DMS53 (cell line): ENCODE data around the gene COL20A1.
"Not testable (repeated sequence)": the region's sequence is repeated elsewhere in the genome, so short reads cannot be mapped to it uniquely, and the experiment has no call there.

Source experiments
- DNase-seq: peaks from one replicate; lab custom pipeline; 2025; lab: John Stamatoyannopoulos, UW

Gene COL20A1

DNA sequence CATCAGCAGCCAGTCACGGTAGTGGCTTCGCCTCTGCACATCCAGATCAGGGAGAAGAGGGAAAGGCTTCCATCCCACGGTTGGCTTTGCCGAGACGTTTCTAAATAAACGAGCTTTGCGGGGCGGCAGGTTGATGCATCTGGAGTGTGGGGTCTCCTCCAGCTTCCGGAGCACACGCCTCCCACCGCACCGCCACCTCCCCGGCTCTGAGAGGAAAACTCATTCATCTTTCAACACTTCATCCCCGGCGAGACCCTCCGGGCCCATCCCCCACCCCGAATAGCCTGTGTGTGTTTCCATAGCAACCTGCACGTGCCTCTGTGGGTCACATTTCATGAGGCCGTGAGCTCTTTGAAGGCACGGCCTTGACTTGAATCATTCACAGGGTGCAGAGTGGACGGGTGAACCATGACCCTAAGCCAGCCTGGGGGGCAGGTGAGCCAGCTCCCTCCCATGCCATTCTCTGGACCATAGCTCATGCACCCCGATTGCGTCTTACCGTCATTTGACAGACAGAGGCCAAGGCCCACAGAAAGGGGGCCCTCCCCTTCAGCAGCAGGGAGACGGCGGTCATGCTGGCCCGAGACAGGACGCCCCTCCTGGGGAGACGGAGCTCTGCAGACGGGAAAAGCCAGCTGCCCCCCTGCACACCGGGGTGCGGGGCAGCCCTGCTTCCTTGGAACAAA, 84.4 kb downstream of the COL20A1 start:
- peak; percentile 20 for DNase-seq

DNA sequence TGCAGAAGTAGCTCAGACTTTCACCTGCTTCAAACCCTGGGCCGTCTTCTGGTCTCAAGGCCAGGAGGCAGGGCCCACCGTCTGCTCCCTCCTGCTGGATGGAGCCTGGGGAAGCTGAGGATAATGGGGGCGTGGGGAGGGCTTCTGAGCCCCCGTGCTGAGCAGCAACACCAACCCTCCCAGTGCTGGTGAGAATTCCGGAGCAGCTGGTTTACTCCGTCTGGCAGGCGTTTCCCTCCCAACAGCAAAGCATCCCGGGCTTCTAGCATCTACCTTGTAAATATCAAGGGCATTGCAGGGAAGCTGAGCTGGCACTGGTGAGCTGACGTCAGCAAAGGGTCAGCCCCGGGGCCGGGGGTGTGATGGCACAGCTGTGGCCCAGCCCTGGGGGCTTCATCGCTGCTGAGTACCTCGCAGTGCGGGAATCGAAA, 85.0 kb downstream of the COL20A1 start:
- no peak for DNase-seq

DNA sequence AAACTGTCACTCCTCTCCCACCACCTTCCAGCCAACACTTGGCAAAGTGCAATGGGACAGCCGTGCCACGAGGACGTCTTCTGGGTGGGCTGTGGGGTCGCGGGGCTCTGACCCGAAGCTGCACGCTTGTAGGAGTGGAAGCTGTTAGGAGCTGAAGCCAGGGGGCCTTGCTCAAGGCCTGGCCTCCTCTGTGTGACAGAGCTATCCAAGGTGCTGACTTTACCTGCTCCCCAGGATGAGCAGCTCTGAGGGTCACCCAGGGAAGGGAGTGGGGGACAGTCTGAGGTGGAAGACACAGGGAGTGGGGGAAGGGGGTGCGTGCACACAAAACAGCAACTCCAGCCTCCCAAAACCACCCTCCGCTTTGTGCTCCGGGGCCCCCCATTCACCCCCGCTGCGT, 85.6 kb downstream of the COL20A1 start:
- no peak for DNase-seq

DNA sequence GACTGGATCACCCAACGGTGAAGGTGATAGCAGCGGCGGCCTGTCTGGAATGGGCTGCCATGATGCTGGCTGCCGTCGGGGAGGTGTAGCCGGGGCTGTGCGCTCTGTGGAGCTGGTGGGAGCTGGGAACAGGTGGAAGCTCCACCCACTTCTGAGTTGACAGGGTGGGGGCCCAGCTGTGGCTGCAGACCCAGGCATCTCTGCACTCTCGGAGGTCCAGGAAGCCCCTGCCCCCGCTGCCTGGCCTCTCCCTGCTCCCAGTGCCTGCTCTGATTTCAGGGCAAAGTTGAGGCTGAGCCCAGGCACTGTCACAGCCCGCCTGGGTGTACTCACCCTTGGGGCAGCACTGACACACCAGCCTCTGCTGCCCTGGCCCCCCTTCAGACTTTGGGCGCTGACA, 86.3 kb downstream of the COL20A1 start:
- no peak for DNase-seq

DNA sequence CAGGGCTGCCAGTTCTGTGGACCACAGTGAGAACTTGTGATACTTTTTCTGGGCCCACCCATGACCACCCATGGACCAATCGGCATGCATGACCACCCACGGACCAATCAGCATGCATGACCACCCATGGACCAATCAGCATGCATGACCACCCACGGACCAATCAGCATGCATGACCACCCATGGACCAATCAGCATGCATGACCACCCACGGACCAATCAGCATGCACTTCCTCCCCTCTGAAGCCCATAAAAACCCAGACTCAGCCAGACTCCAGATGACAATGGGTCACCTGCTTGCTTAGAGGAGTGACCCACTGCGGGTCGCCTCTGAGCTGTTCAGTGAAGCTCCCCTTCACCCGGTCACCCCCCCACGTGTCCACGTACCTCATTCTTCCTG, 86.9 kb downstream of the COL20A1 start:
- not testable (repeated sequence) for DNase-seq

DNA sequence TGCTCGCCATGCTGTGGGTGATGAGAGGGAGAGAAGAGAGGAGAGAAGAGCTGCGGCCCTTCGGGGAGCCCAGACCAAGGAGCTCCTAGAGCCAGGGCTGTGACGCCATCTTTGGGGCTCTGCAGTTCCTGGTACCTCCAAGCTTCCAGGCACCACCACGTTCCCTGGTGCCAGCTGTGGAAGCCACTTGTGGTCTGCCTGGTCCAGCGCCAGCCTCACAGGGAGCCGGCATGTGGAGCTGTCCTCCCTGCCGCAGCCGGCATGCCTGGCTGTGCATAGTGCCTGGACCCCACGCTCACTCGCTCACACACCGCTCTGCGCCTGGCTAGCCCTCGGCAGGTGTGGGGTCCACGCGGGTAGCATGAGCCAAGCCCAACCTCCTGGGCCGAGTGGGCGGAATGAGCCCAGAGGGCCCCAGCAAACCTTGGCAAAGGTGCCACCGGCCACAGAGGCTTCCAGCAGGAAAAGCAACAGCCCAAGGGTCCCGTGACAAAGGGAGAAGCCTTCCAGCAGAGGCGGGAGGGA, 87.4 kb downstream of the COL20A1 start:
- no peak for DNase-seq

DNA sequence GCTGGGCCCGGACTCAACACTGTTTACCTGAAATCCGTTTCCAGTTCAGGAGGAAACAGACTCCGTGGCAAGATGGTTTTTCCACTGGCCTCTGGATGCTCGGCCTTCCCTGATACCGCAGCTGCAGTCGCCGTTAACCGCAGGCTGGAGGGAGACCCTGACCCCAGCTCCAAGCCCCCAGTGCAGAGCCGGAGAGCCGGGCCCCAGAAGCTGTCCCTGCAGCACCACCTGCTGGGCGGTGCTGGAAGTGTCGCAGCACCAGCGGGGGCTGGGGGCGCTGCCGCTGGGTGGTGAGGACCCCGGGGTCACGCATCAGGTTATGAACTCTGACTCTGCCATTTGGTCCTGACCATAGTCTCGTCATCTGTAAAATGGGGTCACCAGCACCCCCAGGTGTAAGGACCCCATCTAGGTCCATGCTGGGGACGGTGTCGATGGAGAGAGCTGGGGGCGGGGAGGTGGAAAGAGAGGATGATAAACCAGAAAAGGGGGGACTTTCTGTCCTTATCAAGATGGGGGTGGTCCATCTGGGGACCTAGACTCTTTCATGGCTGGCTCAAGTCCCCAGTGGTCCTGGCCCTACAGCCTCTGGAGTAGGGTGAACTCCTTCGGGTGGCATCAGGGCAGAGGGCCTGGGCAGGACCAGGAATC, 88.9 kb downstream of the COL20A1 start:
- no peak for DNase-seq

DNA sequence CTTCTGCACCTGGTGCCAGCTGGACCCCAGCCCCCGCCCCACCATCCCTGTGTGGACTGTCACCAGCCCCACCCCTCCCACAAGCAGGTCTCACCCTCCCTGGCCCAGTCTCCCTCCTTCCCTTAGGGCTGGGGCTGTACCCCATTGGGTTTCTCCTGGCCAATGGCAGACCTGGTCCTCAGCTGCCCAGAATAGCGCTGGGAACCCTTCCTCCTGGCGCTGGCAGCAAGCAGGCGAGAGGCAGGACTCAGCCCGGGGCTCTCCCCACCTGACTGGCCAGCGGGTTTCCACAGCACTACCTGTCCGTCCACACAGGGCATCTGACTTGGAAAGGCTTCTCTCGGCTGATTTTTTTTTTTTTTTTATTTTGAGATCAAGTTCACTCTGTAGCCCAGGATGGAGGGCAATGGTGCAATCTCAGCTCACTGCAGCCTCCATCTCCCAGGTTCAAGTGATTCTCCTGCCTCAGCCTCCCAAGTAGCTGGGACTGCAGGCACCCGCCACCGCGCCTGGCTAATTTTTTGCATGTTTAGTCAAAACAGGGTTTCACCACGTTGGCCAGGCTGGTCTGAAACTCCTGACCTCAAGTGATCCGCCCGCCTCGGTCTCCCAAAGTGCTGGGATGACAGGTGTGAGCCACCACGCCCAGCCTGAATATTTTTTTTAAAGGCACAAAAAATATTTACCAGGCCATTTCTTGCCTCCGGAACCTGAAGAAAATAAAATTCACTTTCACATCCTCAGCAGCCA, 89.7 kb downstream of the COL20A1 start:
- no peak for DNase-seq

DNA sequence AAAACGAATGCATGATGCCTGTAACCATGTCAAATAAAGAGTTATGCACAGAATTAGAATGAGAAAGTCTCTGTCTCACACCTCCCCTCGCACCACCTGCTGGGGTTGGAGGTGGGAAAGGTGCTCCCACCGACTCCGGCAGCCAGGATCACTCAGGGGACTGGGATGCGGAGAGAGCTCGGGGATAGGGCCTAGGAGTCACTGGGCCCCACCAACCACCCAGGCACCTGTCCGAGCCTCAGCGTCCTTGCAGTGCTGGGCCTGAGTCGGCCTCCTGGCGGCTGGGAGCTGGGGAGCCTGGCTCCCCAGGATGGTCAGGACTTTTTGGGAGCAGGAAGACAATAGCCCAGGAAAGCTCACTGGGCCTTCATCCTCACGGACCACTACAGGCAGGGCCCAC, 90.6 kb downstream of the COL20A1 start:
- DNase-seq = no peak

DNA sequence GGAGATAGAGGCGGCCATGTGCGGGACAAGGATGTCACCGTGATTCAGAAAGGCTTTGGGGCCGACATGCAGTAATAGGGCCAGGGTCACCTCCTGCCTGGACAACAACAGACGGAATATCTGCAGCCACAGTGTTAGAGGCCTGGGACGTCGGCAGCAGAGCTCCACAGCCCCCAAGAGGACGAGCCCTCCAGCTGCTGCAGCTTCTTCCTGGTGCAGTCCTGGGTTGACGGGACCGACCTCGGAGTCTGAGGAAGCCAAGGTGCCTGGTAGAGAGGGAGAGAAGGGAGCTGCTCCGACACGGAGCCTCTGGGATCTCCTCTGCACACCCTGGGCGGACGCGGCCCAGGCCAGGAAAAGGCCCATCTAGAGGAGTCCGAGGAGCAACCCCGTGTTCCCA, 91.3 kb downstream of the COL20A1 start:
- DNase-seq = no peak
